Activated T-helper 1 cell treated with anti-CD3 and anti-CD28 coated beads, Interleukin-2, amount 50 U/mL, for 16 hours (primary cell): ENCODE data around the gene HIRA.
"Not testable (repeated sequence)": the region's sequence is repeated elsewhere in the genome, so short reads cannot be mapped to it uniquely, and the experiment has no call there.

Experiments
- DNase-seq, 2 donors: peaks; one replicate each; pipeline ENCODE4 v3.0.0-alpha.2; 2020; ENCODE audit warnings: low read depth in 1 of 2, low spot score in 1 of 2

Gene HIRA

GRCh38 chr22:19443544-19444211, 12.1 kb upstream of the HIRA start:
- no peak for DNase-seq

- no peak for DNase-seq
Observed at GRCh38 chr22:19442166-19442565, 10.6 kb upstream of the HIRA start.

GRCh38 chr22:19440411-19441195, 9.1 kb upstream of the HIRA start:
- no peak for DNase-seq

GRCh38 chr22:19438298-19438697, 6.8 kb upstream of the HIRA start:
- DNase-seq: no peak

GRCh38 chr22:19436444-19437161, 5.1 kb upstream of the HIRA start:
- DNase-seq: not testable (repeated sequence)

- no peak for DNase-seq
Observed at GRCh38 chr22:19434829-19435580, 3.5 kb upstream of the HIRA start.

GRCh38 chr22:19434401-19434800, 2.9 kb upstream of the HIRA start:
- DNase-seq: no peak

GRCh38 chr22:19432133-19432851, 759 bp upstream of the HIRA start, which contains the start of gene MRPL40:
TSS of gene MRPL40 (plus strand) at chr22:19432545. CDS start at chr22:19432555, 10 bp downstream.
- DNase-seq: peak; percentile 66 to 82

- no peak for DNase-seq
Observed at GRCh38 chr22:19430890-19431541, 517 bp downstream of the HIRA start.

- no peak for DNase-seq
Observed at GRCh38 chr22:19429950-19430889, 1.3 kb downstream of the HIRA start.

GRCh38 chr22:19424186-19424500, 7.4 kb downstream of the HIRA start:
- no peak for DNase-seq

- no peak for DNase-seq
Observed at GRCh38 chr22:19422440-19423301, 8.9 kb downstream of the HIRA start.

GRCh38 chr22:19420321-19420720, 11.2 kb downstream of the HIRA start:
- no peak for DNase-seq

- DNase-seq: no peak
Observed at GRCh38 chr22:19419464-19420178, 11.9 kb downstream of the HIRA start.

- no peak for DNase-seq
Observed at GRCh38 chr22:19419086-19419463, 12.5 kb downstream of the HIRA start.

GRCh38 chr22:19412923-19413322, 18.6 kb downstream of the HIRA start:
- no peak for DNase-seq

GRCh38 chr22:19412478-19412877, 19.1 kb downstream of the HIRA start:
- no peak for DNase-seq

- no peak for DNase-seq
Observed at GRCh38 chr22:19411690-19412045, 19.9 kb downstream of the HIRA start.
